Panc1 (cell line): ENCODE data around the gene SOAT1. TPM values are rescaled to one million over a fixed set of nuclear protein-coding genes. Genes with fewer than 3 reads are reported as not detected.

ENCODE experiments used
- ATAC-seq: fragments of 200-7000 bp; cut with Tn5 transposase; 2 replicates; pipeline ENCODE4 v1.9.1; 2020; ENCODE audit warnings: mild to moderate bottlenecking, moderate library complexity
- BruUV-seq: library from RNA; stranded (reverse); fragments of 400-500 nt; replicated peaks from 2 replicates; lab custom pipeline; 2021; lab: Mats Ljungman, UMichigan
- CTCF ChIA-PET: fragments of 300-600 bp; sonication (Branson Sonifier 250); formaldehyde crosslinking; loops from one replicate; lab custom pipeline; 2022; ENCODE audit warnings: antibody characterized with exemption; lab: Charles Lee
- POLR2A ChIA-PET: fragments of 300-600 bp; sonication (Branson Sonifier 250); formaldehyde crosslinking; loops from one replicate; lab custom pipeline; 2022; ENCODE audit warnings: antibody characterized with exemption; lab: Charles Lee
- DNase-seq: peaks from one replicate; pipeline ENCODE4 v3.0.0-alpha.2; 2010; ENCODE audit warnings: low read depth, low spot score
- H3K27ac ChIP-seq: 2 replicates; pipeline ENCODE4 v1.5.1; 2011; ENCODE audit warnings: mild to moderate bottlenecking, low read length, inconsistent platforms
- H3K27me3 ChIP-seq: fragments of 200-500 bp; sonication (Bioruptor generic); 2 replicates; pipeline ENCODE4 v1.6.0; 2014; ENCODE audit warnings: low read length, inconsistent platforms; ENCODE audit not compliant: control insufficient read depth, insufficient read depth
- H3K36me3 ChIP-seq: fragments of 200-500 bp; sonication (Bioruptor generic); 2 replicates; pipeline ENCODE4 v1.5.1; 2014; ENCODE audit warnings: inconsistent platforms, mild to moderate bottlenecking, low read length, moderate library complexity; ENCODE audit not compliant: control insufficient read depth, insufficient read depth
- H3K4me1 ChIP-seq: 2 replicates; pipeline ENCODE4 v1.5.1; 2011; ENCODE audit warnings: inconsistent platforms, mild to moderate bottlenecking, low read length, moderate library complexity; ENCODE audit not compliant: control insufficient read depth, insufficient read depth
- H3K4me3 ChIP-seq, 2 experiments: 2 replicates each; pipeline ENCODE4 v1.5.1; 2011 to 2012; ENCODE audit warnings: low read depth in 2 of 2, low read length in 2 of 2, mild to moderate bottlenecking in 2 of 2, inconsistent platforms in 1 of 2, moderate library complexity in 1 of 2
- H3K9me3 ChIP-seq: fragments of 200-500 bp; sonication (Bioruptor generic); 2 replicates; pipeline ENCODE4 v1.5.1; 2014; ENCODE audit warnings: low read depth, mild to moderate bottlenecking, inconsistent platforms, low read length, moderate library complexity; ENCODE audit not compliant: control insufficient read depth, insufficient read depth
- CTCF ChIP-seq: fragments of 450-650 bp; IDR thresholded peaks from 2 replicates; pipeline ENCODE4 v1.5.1; 2017; ENCODE audit warnings: mild to moderate bottlenecking
- POLR2AphosphoS5 ChIP-seq: IDR thresholded peaks from 2 replicates; pipeline ENCODE4 v1.6.1; 2012; ENCODE audit warnings: mild to moderate bottlenecking, low read depth, low read length, moderate library complexity
- REST ChIP-seq, 2 experiments: IDR thresholded peaks; 2 replicates each; pipeline ENCODE4 v1.6.1; 2011 to 2012; ENCODE audit warnings: low read depth in 2 of 2, control low read depth in 1 of 2, low read length in 1 of 2, mild to moderate bottlenecking in 1 of 2, moderate library complexity in 1 of 2; ENCODE audit not compliant: insufficient read depth in 1 of 2
- SIN3A ChIP-seq: IDR thresholded peaks from 2 replicates; pipeline ENCODE4 v1.6.1; 2012; ENCODE audit warnings: low read depth, mild to moderate bottlenecking, low read length, moderate library complexity, borderline replicate concordance; ENCODE audit not compliant: insufficient read depth
- TCF7L2 ChIP-seq: IDR thresholded peaks from 2 replicates; pipeline ENCODE4 v1.6.1; 2011; ENCODE audit warnings: mild to moderate bottlenecking, low read depth, low read length, inconsistent platforms
- in situ Hi-C: cut with HindIII; loops from 2 replicates; pipeline ENCODE4 v1.10.0; 2016; ENCODE audit warnings: low sequenced_read_pairs, low pct_unique_long_range_greater_than_20kb
- intact Hi-C: fragments of 100-400 bp; cut with micrococcal nuclease; formaldehyde crosslinking; loops from one replicate; pipeline ENCODE4 v1.10.0; 2022; ENCODE audit not compliant: unreplicated experiment
- total RNA-seq: library from RNA; stranded (reverse); gene quantifications from one replicate; pipeline ENCODE4 v1.2.1, GENCODE V29; 2021; ENCODE audit not compliant: unreplicated experiment

Gene SOAT1
- total RNA-seq, 1 experiment from 2014 or later: 57.2 TPM

- intact Hi-C loops (loop anchor here (5.0 kb wide), 2 partner anchors 244 to 824 kb away; no protein-coding TSS in a partner anchor), in situ Hi-C loops (no loop called here)
- BruUV-seq: TSS peak; percentile 93
- Histone ChIP-seq H3K9me3 (no peaks in the 10 kb centered on the region), H3K27ac (peak overlapping the region; percentile 94), H3K36me3 (no peaks in the 10 kb centered on the region), H3K27me3 (no peaks in the 10 kb centered on the region), H3K4me3 (peak overlapping the region; percentile 67 to 83), H3K4me1 (no peaks in the 10 kb centered on the region)
- CTCF ChIA-PET: interaction anchor here (0.6 kb wide), 1 partner anchor 249 kb away, joined by 7 read pairs; no protein-coding TSS in a partner anchor
- no peak for DNase-seq
- peak; percentile 55 for ATAC-seq
- TF ChIP-seq TCF7L2 (no peak), SIN3A (0 out of 2 replicates have a peak, but pooled peaks have one; percentile 28)
- POLR2A ChIA-PET: no interaction called here
Observed at GRCh38 chr1:179366093-179366800, 72.7 kb downstream of the SOAT1 start.

GRCh38 chr1:179369751-179370341, 76.2 kb downstream of the SOAT1 start:
- BruUV-seq: no TSS peak
- POLR2A ChIA-PET: no interaction called here
- in situ Hi-C loops: no loop called here

More at GRCh38 chr1:179369751-179370341, 76.2 kb downstream of the SOAT1 start:
- ATAC-seq (peak; percentile 57), DNase-seq (peak; percentile 48)
- intact Hi-C loops: loop anchor here (2.0 to 5.0 kb wide), 4 partner anchors 119 to 828 kb away; no protein-coding TSS in a partner anchor
- Histone ChIP-seq H3K36me3 (no peaks in the 10 kb centered on the region), H3K4me3 (no peak overlapping the region), H3K9me3 (no peaks in the 10 kb centered on the region), H3K4me1 (no peaks in the 10 kb centered on the region), H3K27ac (no peak overlapping the region), H3K27me3 (no peaks in the 10 kb centered on the region)
- TF ChIP-seq CTCF (peak; percentile 75), POLR2AphosphoS5 (no peak), SIN3A (no peak), REST (IDR thresholded peaks at IDR 0.05; ENCODE audit: insufficient read depth in 1 of 2, low read depth in 2 of 2, low read length in 1 of 2) (no peak), TCF7L2 (no peak)
- CTCF ChIA-PET: no interaction called here
